WTC11 (cell line): ENCODE measurements around the gene MSI1. TPM values are rescaled to one million over a fixed set of nuclear protein-coding genes. Genes with fewer than 3 reads are reported as not detected.

Source experiments
- ATAC-seq: fragments of 200-7000 bp; cut with Tn5 transposase; 2 replicates; pipeline ENCODE4 v1.10.0; 2021; ENCODE audit warnings: mild to moderate bottlenecking, moderate library complexity
- CTCF ChIA-PET: fragments of 300-600 bp; sonication (Branson Sonifier 250); formaldehyde crosslinking; loops from one replicate; lab custom pipeline; 2021; ENCODE audit warnings: antibody characterized with exemption; lab: Charles Lee
- POLR2A ChIA-PET: fragments of 350-600 bp; sonication (Branson Sonifier 250); formaldehyde crosslinking; loops from one replicate; lab custom pipeline; 2021; ENCODE audit warnings: antibody characterized with exemption; lab: Charles Lee
- DNase-seq: peaks from one replicate; pipeline ENCODE4 v3.0.0; 2021; ENCODE audit warnings: low spot score
- H3K27ac Mint-ChIP-seq: 2 replicates; pipeline ENCODE4 v1.8.0; 2021; ENCODE audit warnings: mixed read lengths
- H3K27me3 Mint-ChIP-seq: 2 replicates; pipeline ENCODE4 v1.8.0; 2021; ENCODE audit warnings: low read depth, mild to moderate bottlenecking, moderate library complexity, mixed read lengths
- H3K36me3 Mint-ChIP-seq: 2 replicates; pipeline ENCODE4 v1.8.0; 2021; ENCODE audit warnings: mixed read lengths
- H3K4me1 Mint-ChIP-seq: 2 replicates; pipeline ENCODE4 v1.8.0; 2022; ENCODE audit warnings: mixed read lengths
- H3K4me3 Mint-ChIP-seq: 2 replicates; pipeline ENCODE4 v1.8.0; 2021; ENCODE audit warnings: mild to moderate bottlenecking, moderate library complexity, mixed read lengths
- H3K9me3 Mint-ChIP-seq: 2 replicates; pipeline ENCODE4 v1.8.0; 2021; ENCODE audit warnings: mixed read lengths
- ATF1 ChIP-seq: sonication (generic); formaldehyde crosslinking; IDR thresholded peaks from 2 replicates; pipeline ENCODE4 v1.8.1; 2023; ENCODE audit warnings: mild to moderate bottlenecking, moderate library complexity, missing genetic modification reagents
- ELF4 ChIP-seq: sonication (generic); formaldehyde crosslinking; IDR thresholded peaks from 2 replicates; pipeline ENCODE4 v1.8.1; 2022; ENCODE audit warnings: low read depth, mild to moderate bottlenecking, moderate library complexity, missing genetic modification reagents
- ETV6 ChIP-seq: sonication (generic); formaldehyde crosslinking; IDR thresholded peaks from 2 replicates; pipeline ENCODE4 v1.8.1; 2022; ENCODE audit warnings: mild to moderate bottlenecking, missing genetic modification reagents
- FOXK1 ChIP-seq: sonication (generic); formaldehyde crosslinking; IDR thresholded peaks from 2 replicates; pipeline ENCODE4 v1.8.0; 2022; ENCODE audit warnings: mild to moderate bottlenecking, moderate library complexity, missing genetic modification reagents
- HMGA2 ChIP-seq: fragments of 250-450 bp; sonication (Bioruptor Pico); IDR thresholded peaks from 2 replicates; pipeline ENCODE4 v1.4.0; 2021; ENCODE audit warnings: mild to moderate bottlenecking, moderate library complexity
- JAZF1 ChIP-seq: fragments of 250-450 bp; sonication (Bioruptor Pico); IDR thresholded peaks from 2 replicates; pipeline ENCODE4 v1.9.0; 2021; ENCODE audit warnings: moderate library complexity, mild to moderate bottlenecking, inconsistent platforms
- KAT7 ChIP-seq: sonication (generic); formaldehyde crosslinking; IDR thresholded peaks from 2 replicates; pipeline ENCODE4 v1.8.1; 2023; ENCODE audit warnings: missing genetic modification reagents, mild to moderate bottlenecking, borderline replicate concordance
- NFYB ChIP-seq: sonication (generic); formaldehyde crosslinking; conservative IDR thresholded peaks from 2 replicates; pipeline ENCODE4 v1.8.0; 2022; ENCODE audit warnings: low read depth, missing genetic modification reagents
- SOX15 ChIP-seq: fragments of 250-450 bp; sonication (Bioruptor Pico); IDR thresholded peaks from 2 replicates; pipeline ENCODE4 v1.9.0; 2021; ENCODE audit warnings: mild to moderate bottlenecking
- SP1 ChIP-seq: sonication (generic); formaldehyde crosslinking; conservative IDR thresholded peaks from 2 replicates; pipeline ENCODE4 v1.8.1; 2022; ENCODE audit warnings: missing genetic modification reagents
- ZNF232 ChIP-seq: sonication (generic); formaldehyde crosslinking; IDR thresholded peaks from 2 replicates; pipeline ENCODE4 v1.8.0; 2022; ENCODE audit warnings: mild to moderate bottlenecking, missing genetic modification reagents
- ZNF416 ChIP-seq: fragments of 250-450 bp; sonication (Bioruptor Pico); IDR thresholded peaks from 2 replicates; pipeline ENCODE4 v1.9.0; 2021; ENCODE audit warnings: mild to moderate bottlenecking, inconsistent platforms
- total RNA-seq: library from RNA; stranded (reverse); gene quantifications from 3 replicates; pipeline ENCODE4 v1.2.3, GENCODE V29; 2021
- TF ChIP-seq, protein P1 (sequence below): sonication (generic); formaldehyde crosslinking; IDR thresholded peaks from 2 replicates; pipeline ENCODE4 v1.8.1; 2023; ENCODE audit warnings: mild to moderate bottlenecking, missing genetic modification reagents, borderline replicate concordance
- TF ChIP-seq, protein P2 (sequence below): sonication (generic); formaldehyde crosslinking; IDR thresholded peaks from 2 replicates; pipeline ENCODE4 v1.8.0; 2022; ENCODE audit warnings: mild to moderate bottlenecking, missing genetic modification reagents
- TF ChIP-seq, protein P3 (sequence below): sonication (generic); formaldehyde crosslinking; IDR thresholded peaks from 2 replicates; pipeline ENCODE4 v1.8.1; 2022; ENCODE audit warnings: low read depth, mild to moderate bottlenecking, moderate library complexity, missing genetic modification reagents, borderline replicate concordance
- TF ChIP-seq, protein P4 (sequence below): fragments of 250-450 bp; sonication (Bioruptor Pico); IDR thresholded peaks from 2 replicates; pipeline ENCODE4 v1.9.0; 2021; ENCODE audit warnings: mild to moderate bottlenecking
- TF ChIP-seq, protein P5 (sequence below): sonication (generic); formaldehyde crosslinking; IDR thresholded peaks from 2 replicates; pipeline ENCODE4 v1.8.0; 2022; ENCODE audit warnings: mild to moderate bottlenecking, missing genetic modification reagents
- TF ChIP-seq, protein P6 (sequence below): sonication (generic); formaldehyde crosslinking; IDR thresholded peaks from 2 replicates; pipeline ENCODE4 v1.8.1; 2023; ENCODE audit warnings: mild to moderate bottlenecking, missing genetic modification reagents

Gene MSI1
- total RNA-seq, 1 experiment from 2014 or later = 71.5 TPM

DNA sequence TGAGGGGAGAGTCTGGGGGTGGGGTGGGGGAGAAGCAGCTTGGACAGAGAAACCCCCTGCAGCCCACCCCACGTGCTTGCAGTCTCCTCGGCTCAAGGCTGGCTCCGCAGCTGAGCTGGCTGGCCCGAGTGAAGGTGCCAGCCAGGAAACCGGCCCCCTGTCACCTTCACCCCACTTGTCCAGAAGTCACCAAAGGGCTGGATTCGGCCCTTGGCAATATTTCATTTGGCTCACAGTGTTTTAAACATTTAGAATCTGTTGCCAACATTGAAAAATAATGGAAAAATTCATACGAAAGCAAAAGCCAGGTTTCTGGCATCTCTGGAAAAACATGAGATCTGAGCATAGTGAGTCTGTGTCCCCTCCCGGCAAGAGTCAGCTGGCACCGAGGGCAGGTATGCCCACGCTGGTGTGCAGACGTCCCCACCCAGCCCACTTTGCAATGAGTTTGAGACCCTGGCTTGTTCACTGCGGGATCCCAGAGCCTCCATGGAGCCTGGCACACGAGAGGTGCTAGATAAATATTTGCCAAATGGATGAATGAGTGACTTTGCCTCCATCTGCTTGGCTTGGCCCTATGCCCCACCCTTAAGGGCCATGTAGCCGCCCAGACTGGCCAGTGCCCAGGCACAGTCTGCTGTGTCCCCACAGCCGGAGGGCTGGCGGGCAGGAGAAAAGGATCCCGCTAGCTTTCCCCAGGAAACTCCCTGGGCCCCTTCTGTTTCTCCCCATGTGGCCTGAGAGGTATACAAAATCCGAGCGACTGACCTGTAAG is 18.2 kb downstream of the MSI1 start (continued):
- TF ChIP-seq, protein P1, sequence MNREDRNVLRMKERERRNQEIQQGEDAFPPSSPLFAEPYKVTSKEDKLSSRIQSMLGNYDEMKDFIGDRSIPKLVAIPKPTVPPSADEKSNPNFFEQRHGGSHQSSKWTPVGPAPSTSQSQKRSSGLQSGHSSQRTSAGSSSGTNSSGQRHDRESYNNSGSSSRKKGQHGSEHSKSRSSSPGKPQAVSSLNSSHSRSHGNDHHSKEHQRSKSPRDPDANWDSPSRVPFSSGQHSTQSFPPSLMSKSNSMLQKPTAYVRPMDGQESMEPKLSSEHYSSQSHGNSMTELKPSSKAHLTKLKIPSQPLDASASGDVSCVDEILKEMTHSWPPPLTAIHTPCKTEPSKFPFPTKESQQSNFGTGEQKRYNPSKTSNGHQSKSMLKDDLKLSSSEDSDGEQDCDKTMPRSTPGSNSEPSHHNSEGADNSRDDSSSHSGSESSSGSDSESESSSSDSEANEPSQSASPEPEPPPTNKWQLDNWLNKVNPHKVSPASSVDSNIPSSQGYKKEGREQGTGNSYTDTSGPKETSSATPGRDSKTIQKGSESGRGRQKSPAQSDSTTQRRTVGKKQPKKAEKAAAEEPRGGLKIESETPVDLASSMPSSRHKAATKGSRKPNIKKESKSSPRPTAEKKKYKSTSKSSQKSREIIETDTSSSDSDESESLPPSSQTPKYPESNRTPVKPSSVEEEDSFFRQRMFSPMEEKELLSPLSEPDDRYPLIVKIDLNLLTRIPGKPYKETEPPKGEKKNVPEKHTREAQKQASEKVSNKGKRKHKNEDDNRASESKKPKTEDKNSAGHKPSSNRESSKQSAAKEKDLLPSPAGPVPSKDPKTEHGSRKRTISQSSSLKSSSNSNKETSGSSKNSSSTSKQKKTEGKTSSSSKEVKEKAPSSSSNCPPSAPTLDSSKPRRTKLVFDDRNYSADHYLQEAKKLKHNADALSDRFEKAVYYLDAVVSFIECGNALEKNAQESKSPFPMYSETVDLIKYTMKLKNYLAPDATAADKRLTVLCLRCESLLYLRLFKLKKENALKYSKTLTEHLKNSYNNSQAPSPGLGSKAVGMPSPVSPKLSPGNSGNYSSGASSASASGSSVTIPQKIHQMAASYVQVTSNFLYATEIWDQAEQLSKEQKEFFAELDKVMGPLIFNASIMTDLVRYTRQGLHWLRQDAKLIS (CRISPR knock-in tag) = no peak
- TF ChIP-seq, all 79 proteins: peak for 0

DNA sequence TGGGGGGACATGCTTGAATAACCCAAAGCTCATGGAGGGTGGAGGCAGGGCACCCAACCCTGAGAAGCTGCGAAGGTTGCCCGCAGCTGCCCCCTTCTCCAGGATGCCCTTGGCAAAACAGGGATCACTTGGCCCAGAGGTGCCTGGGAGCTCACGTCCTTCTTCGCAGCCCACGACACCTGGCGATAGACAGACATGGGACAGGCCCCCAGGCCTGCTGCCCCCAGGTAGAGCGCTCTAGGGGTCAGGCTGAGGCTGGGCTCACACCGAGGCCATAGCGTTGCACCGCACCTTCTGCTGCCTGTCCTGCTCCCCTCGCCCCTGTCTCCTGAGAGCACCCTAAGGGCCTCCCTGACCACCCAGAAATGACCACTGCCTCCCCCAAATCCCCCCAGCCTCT is 21.2 kb downstream of the MSI1 start:
- Mint-ChIP-seq H3K27me3 (no peaks in the 10 kb centered on the region), H3K4me1 (no peaks in the 10 kb centered on the region), H3K36me3 (peaks cover 34% of the 10 kb centered on the region), H3K9me3 (no peaks in the 10 kb centered on the region), H3K4me3 (no peak overlapping the region), H3K27ac (no peak overlapping the region)
- CTCF ChIA-PET = interaction anchor here (0.5 to 1.1 kb wide), 3 partner anchors 46 to 1446 kb away, joined by 3 read pairs; partner anchors contain the start of genes RHOF and SIRT4
- no peak for DNase-seq
- POLR2A ChIA-PET = no interaction called here
- ATAC-seq = no peak
- no peak for TF ChIP-seq FOXK1
- TF ChIP-seq, protein P2, sequence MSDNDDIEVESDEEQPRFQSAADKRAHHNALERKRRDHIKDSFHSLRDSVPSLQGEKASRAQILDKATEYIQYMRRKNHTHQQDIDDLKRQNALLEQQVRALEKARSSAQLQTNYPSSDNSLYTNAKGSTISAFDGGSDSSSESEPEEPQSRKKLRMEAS = no peak
- TF ChIP-seq, protein P3, sequence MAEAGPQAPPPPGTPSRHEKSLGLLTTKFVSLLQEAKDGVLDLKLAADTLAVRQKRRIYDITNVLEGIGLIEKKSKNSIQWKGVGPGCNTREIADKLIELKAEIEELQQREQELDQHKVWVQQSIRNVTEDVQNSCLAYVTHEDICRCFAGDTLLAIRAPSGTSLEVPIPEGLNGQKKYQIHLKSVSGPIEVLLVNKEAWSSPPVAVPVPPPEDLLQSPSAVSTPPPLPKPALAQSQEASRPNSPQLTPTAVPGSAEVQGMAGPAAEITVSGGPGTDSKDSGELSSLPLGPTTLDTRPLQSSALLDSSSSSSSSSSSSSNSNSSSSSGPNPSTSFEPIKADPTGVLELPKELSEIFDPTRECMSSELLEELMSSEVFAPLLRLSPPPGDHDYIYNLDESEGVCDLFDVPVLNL (CRISPR knock-in tag) = no peak
- TF ChIP-seq, protein P4, sequence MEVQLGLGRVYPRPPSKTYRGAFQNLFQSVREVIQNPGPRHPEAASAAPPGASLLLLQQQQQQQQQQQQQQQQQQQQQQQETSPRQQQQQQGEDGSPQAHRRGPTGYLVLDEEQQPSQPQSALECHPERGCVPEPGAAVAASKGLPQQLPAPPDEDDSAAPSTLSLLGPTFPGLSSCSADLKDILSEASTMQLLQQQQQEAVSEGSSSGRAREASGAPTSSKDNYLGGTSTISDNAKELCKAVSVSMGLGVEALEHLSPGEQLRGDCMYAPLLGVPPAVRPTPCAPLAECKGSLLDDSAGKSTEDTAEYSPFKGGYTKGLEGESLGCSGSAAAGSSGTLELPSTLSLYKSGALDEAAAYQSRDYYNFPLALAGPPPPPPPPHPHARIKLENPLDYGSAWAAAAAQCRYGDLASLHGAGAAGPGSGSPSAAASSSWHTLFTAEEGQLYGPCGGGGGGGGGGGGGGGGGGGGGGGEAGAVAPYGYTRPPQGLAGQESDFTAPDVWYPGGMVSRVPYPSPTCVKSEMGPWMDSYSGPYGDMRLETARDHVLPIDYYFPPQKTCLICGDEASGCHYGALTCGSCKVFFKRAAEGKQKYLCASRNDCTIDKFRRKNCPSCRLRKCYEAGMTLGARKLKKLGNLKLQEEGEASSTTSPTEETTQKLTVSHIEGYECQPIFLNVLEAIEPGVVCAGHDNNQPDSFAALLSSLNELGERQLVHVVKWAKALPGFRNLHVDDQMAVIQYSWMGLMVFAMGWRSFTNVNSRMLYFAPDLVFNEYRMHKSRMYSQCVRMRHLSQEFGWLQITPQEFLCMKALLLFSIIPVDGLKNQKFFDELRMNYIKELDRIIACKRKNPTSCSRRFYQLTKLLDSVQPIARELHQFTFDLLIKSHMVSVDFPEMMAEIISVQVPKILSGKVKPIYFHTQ (CRISPR knock-in tag) = no peak
- TF ChIP-seq, protein P5, sequence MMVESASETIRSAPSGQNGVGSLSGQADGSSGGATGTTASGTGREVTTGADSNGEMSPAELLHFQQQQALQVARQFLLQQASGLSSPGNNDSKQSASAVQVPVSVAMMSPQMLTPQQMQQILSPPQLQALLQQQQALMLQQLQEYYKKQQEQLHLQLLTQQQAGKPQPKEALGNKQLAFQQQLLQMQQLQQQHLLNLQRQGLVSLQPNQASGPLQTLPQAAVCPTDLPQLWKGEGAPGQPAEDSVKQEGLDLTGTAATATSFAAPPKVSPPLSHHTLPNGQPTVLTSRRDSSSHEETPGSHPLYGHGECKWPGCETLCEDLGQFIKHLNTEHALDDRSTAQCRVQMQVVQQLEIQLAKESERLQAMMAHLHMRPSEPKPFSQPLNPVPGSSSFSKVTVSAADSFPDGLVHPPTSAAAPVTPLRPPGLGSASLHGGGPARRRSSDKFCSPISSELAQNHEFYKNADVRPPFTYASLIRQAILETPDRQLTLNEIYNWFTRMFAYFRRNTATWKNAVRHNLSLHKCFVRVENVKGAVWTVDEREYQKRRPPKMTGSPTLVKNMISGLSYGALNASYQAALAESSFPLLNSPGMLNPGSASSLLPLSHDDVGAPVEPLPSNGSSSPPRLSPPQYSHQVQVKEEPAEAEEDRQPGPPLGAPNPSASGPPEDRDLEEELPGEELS (CRISPR knock-in tag) = no peak

DNA sequence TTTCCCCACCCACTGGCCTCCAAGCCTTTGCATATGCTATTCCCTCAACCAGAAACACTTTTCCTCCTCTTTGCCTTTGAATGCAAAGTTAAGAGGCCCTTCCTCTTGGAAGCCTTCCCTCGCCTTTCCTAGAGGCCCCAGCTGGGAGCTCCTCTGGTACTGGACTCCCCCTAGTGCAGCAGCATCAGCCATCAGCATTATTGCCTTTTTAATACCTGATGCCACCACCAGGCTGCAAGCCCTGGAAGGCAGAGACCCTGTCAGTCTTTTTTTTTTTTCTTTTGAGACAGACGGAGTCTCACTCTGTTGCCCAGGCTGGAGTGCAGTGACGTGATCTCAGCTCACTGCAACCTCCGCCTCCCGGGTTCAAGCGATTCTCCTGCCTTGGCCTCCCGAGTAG is 22.3 kb downstream of the MSI1 start:
- ChIA-PET CTCF (interaction anchor here (0.6 to 1.3 kb wide), 10 partner anchors 15 to 396 kb away, joined by 3 to 8 read pairs (median 3); partner anchors contain the start of genes PLA2G1B and SIRT4), POLR2A (interaction anchor here (0.6 to 0.7 kb wide), 2 partner anchors 15 to 84 kb away, joined by 3 to 7 read pairs; no protein-coding TSS in a partner anchor)
- no peak overlapping the region for H3K4me3 Mint-ChIP-seq
- no peaks in the 10 kb centered on the region for H3K9me3 Mint-ChIP-seq
- ATAC-seq (peak; percentile 41), DNase-seq (no peak)
- H3K27me3 Mint-ChIP-seq = no peaks in the 10 kb centered on the region
- no peaks in the 10 kb centered on the region for H3K4me1 Mint-ChIP-seq
- peaks cover 28% of the 10 kb centered on the region for H3K36me3 Mint-ChIP-seq
- H3K27ac Mint-ChIP-seq = no peak overlapping the region
- no peak for TF ChIP-seq JAZF1 (CRISPR knock-in tag)
- no peak for TF ChIP-seq ETV6 (CRISPR knock-in tag)
- TF ChIP-seq ATF1 (CRISPR knock-in tag) = no peak
- TF ChIP-seq HMGA2 (CRISPR knock-in tag) = no peak
- no peak for TF ChIP-seq ZNF416 (CRISPR knock-in tag)
- TF ChIP-seq SOX15 = no peak
- TF ChIP-seq ELF4 (CRISPR knock-in tag) = no peak
- no peak for TF ChIP-seq NFYB
- TF ChIP-seq ZNF232 (CRISPR knock-in tag) = no peak
- no peak for TF ChIP-seq SP1 (CRISPR knock-in tag)
- TF ChIP-seq, protein P6, sequence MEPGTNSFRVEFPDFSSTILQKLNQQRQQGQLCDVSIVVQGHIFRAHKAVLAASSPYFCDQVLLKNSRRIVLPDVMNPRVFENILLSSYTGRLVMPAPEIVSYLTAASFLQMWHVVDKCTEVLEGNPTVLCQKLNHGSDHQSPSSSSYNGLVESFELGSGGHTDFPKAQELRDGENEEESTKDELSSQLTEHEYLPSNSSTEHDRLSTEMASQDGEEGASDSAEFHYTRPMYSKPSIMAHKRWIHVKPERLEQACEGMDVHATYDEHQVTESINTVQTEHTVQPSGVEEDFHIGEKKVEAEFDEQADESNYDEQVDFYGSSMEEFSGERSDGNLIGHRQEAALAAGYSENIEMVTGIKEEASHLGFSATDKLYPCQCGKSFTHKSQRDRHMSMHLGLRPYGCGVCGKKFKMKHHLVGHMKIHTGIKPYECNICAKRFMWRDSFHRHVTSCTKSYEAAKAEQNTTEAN = no peak
- TF ChIP-seq KAT7 (CRISPR knock-in tag) = no peak
